AG09309 (cell line): Measurements from ENCODE around the gene ANKRD27.

Experiments used
- DNase-seq: peaks from one replicate; pipeline ENCODE4 v3.0.0-alpha.2; 2010; ENCODE audit warnings: low read depth
- H3K4me3 ChIP-seq: 2 replicates; pipeline ENCODE4 v1.5.1; 2011; ENCODE audit warnings: mild to moderate bottlenecking, low read depth, low read length, moderate library complexity; ENCODE audit not compliant: control insufficient read depth
- TF ChIP-seq, protein P1 (sequence below): IDR thresholded peaks from 2 replicates; pipeline ENCODE4 v1.5.1; 2011; ENCODE audit warnings: mild to moderate bottlenecking, low read depth, low read length, inconsistent platforms; ENCODE audit not compliant: insufficient read depth, control insufficient read depth; ENCODE audit errors: missing control alignments

ANKRD27 gene

DNA sequence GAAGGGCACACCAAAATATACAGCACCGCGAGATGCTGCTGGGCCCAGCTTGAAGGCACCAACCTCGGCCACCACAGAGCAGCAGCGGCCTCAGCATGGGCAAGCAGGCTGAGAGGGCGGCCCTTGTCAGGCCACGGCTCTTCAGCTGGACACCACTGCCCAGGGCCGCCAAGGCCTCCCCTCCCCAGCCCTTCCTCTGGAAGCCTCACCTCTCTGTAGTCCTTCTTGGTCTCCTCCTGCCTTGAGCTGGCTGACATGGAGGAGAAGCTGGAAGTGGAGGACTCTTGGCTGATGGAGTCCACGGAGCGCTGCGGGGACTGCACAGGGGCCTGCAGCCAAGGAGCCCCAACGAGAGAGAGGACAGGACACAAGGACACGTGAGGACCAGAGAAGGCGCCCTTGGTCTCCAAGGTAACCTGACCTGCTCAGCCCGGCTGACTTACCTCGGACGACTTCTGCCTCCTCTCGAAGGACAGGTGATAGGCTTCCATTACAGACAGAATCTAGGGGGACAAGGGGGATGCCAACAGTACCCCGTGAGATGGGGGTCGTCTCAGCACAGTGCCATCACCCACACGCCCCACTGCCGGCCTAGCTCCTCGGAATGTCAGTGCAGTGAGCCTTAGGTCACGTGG is 55.8 kb downstream of the ANKRD27 start:
- TF ChIP-seq, protein P1, sequence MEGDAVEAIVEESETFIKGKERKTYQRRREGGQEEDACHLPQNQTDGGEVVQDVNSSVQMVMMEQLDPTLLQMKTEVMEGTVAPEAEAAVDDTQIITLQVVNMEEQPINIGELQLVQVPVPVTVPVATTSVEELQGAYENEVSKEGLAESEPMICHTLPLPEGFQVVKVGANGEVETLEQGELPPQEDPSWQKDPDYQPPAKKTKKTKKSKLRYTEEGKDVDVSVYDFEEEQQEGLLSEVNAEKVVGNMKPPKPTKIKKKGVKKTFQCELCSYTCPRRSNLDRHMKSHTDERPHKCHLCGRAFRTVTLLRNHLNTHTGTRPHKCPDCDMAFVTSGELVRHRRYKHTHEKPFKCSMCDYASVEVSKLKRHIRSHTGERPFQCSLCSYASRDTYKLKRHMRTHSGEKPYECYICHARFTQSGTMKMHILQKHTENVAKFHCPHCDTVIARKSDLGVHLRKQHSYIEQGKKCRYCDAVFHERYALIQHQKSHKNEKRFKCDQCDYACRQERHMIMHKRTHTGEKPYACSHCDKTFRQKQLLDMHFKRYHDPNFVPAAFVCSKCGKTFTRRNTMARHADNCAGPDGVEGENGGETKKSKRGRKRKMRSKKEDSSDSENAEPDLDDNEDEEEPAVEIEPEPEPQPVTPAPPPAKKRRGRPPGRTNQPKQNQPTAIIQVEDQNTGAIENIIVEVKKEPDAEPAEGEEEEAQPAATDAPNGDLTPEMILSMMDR, result no peak
- no peak overlapping the region for H3K4me3 ChIP-seq
- DNase-seq, result no peak

DNA sequence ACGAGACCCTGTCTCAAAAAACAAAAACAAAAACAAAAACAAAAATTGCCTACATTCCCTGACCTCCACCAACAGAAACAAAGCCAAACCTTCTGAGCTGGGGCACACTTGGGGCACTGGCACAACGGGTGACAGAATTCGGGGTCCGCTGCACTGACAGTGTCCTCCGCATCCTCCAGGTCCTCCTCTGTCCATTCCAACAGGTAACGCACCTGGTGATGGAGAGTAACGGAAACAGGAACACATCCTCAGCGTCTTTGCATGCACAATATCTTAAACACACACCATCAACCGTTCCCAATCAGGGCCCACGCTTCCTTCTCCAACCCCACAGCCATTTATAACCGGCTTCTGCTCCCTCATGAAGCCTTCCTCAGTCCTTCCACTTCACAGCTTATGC is 59.4 kb downstream of the ANKRD27 start:
- DNase-seq, result no peak
- TF ChIP-seq, protein P1, result no peak
- H3K4me3 ChIP-seq, result no peak overlapping the region

GRCh38 chr19:32614916-32615315 is 60.1 kb downstream of the ANKRD27 start:
- no peak for DNase-seq
- TF ChIP-seq, protein P1, result no peak

GRCh38 chr19:32613008-32613407 is 62.0 kb downstream of the ANKRD27 start:
- no peak overlapping the region for H3K4me3 ChIP-seq
- no peak for DNase-seq
- TF ChIP-seq, protein P1, result no peak

More at GRCh38 chr19:32614916-32615315, 60.1 kb downstream of the ANKRD27 start:
- H3K4me3 ChIP-seq, result no peak overlapping the region

DNA sequence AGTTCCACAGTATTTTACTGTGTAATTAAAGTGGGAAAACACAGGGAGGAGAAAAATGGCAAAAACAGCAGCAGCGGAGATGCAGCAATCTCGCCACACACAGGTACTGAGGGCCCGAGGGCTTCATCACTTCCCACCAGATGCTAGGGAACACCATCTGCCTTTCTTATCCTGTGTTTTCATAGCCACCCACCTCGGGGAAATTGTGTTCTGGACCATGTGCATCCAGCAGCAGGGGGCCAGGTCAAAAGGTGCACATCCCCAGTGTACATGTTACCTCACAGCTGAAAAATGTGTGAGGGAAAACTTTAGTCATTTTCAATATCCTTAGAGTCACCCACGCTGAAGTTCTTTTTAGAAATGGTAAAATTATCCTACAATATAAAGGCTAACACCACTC is 63.8 kb downstream of the ANKRD27 start:
- DNase-seq, result no peak
- TF ChIP-seq, protein P1, result no peak
- no peak overlapping the region for H3K4me3 ChIP-seq

GRCh38 chr19:32607479-32607878 is 67.5 kb downstream of the ANKRD27 start:
- no peak overlapping the region for H3K4me3 ChIP-seq
- no peak for DNase-seq
- TF ChIP-seq, protein P1, result no peak

- H3K4me3 ChIP-seq, result no peak overlapping the region
- TF ChIP-seq, protein P1, result no peak
- no peak for DNase-seq
These were observed 68.7 kb downstream of the ANKRD27 start for GRCh38 chr19:32606289-32606688.
